SKM-1 treated with dmso at 0.1 percent for 144 hours (cell line): ENCODE data around the gene FAM47E.

ENCODE experiments used
- DNase-seq: peaks from one replicate; lab custom pipeline; 2025; ENCODE audit not compliant: unreplicated experiment; lab: John Stamatoyannopoulos, UW

FAM47E gene

GRCh38 chr4:76298227-76298626 lies 46.7 kb downstream of the FAM47E start:
- no peak for DNase-seq

DNA sequence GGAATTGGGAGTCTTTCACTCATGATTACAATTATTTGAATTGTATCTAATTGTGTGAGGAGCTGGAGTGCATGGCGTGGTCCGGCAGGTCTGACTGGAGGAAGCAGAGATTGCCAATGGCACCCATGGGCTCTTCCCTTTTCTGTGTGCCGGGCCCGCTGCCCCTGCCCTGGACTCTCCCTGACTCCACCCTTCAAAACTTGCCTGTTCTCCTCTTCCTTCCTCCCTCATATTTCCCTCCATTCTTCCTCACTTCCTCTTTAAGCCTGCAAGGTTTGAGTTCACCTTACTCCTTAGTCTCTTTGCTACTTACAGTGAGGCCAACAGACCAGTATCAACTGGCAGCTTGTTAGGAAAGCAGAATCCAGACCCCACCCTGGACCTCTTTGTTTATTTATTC lies 48.5 kb downstream of the FAM47E start:
- DNase-seq, result peak; percentile 46

GRCh38 chr4:76301068-76301774 lies 49.7 kb downstream of the FAM47E start:
- peak; percentile 64 for DNase-seq

GRCh38 chr4:76301775-76302162 lies 50.2 kb downstream of the FAM47E start:
- DNase-seq, result no peak

- DNase-seq, result peak; percentile 80
Measured at GRCh38 chr4:76302826-76303438, 51.4 kb downstream of the FAM47E start.

DNA sequence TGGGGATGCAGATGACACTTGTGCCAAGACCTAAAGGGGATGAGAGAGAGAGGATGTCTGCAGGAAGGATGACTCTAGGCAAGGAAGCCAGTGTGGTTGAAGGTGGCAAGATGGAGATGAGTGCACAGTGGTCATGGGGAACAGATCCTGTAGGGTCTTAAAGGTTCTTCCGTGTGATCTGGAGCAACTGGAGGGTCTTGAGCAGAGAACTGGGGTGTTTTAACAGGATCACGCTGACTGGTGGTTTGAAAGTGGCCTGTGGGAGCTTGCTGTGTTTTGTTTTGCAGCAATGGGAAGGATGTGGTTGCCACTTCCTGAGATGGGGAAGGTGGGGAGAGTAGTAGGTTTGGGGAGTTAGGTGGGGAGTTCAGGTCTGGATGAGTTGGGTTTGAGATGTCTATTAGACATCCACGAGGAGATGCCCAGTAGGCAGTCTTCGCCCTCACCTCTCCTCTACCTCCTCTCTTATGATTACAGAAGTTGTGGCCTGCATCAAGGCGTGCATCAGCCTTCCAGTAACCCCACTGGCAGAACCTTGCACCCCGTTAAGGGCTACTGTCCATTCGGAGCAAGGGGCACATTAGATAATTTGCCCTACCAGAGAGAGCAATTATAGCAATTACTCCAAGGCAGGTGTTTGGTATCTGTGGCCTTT lies 53.6 kb downstream of the FAM47E start:
- DNase-seq, result no peak

- peak; percentile 34 for DNase-seq
Measured at GRCh38 chr4:76305971-76306881, 54.7 kb downstream of the FAM47E start, which contains the start of gene STBD1. Gene STBD1, plus strand, starts transcription at chr4:76306733. Its CDS starts 37 bp downstream, at chr4:76306770.

- DNase-seq, result peak; percentile 32
Measured at GRCh38 chr4:76306882-76307659, 55.5 kb downstream of the FAM47E start.

DNA sequence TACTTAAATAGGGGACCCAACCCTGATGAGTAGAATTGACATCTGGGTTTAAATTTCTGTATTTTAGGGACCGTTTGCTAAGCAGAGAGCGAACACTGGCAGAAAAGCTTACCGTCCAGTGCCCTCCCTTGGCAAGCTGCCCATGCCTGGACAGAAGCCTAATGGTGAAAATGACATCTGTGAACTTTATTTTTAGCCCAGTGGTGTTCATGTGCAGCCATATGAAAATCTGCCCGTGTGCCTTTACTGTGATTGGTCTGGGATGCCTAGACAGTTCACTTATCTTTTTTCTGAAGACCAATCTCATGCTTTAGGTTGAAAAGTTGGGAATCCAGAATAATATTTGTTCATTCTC lies 56.1 kb downstream of the FAM47E start:
- DNase-seq, result no peak

DNA sequence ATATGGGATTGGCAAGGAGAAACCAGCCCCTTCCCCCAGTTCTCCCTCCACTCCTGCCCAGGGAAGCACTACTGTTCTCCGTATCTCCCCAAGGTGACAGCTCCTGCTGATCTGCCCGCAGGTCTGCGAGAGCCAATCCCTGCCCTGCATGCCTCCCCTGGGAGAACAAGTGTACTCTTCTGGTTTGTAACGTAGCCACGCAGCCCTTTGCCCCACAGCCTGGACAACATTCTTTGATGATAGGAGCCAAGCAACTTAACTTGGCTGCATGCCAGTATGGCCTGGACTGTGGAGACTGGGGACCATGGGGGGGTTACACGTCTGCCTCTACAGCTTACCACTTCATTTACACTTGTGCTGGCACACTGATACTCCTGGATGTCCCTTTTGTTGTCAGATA lies 57.0 kb downstream of the FAM47E start:
- no peak for DNase-seq

- DNase-seq, result no peak
Measured at GRCh38 chr4:76309939-76310550, 58.5 kb downstream of the FAM47E start.

DNA sequence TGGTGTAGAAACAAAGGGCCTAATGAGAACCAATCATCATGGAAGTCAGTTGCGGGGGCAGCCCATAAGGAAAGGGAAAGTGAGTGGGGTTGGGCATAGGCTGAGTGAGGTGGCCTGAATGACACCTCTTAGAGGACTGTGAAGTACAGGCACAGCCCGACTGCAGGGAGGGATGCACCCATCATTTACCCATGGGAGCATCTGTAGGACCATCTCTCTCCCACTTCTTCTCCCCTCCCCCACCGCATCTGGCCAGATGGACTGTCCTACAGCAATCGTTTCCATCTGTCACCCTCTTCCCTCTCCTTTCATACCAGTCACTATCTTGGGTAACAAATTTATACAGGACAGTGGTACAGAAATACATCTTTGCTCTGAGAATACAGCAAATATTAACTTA lies 59.2 kb downstream of the FAM47E start:
- DNase-seq, result no peak

- peak; percentile 33 for DNase-seq
Measured at GRCh38 chr4:76311896-76312331, 60.4 kb downstream of the FAM47E start.

- no peak for DNase-seq
Measured at GRCh38 chr4:76312457-76312856, 60.9 kb downstream of the FAM47E start.

- no peak for DNase-seq
Measured at GRCh38 chr4:76313547-76313946, 62.0 kb downstream of the FAM47E start.

GRCh38 chr4:76315267-76315918 lies 63.9 kb downstream of the FAM47E start:
- no peak for DNase-seq

DNA sequence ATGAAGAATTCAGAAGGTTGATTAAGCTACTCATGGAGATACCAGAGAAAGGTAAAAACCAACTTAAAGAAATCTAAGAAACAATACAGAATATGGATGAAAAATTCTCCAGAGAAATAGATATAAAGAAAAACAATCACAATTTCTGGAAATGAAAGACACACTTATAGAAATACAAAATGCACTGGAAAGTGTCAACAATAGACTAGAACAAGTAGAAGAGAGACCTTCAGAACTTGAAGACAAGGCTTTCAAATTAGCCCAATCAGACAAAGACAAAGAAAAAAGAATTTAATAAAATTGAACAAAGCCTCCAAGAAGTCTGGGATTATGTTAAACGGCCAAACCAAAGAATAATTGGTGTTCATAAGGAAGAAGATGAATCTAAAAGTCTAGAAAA lies 64.6 kb downstream of the FAM47E start:
- DNase-seq, result no peak

GRCh38 chr4:76322236-76322635 lies 70.7 kb downstream of the FAM47E start:
- peak; percentile 18 for DNase-seq

GRCh38 chr4:76325072-76325471 lies 73.6 kb downstream of the FAM47E start:
- DNase-seq, result no peak
